ENCODE results near the gene MYO6.
A peak's percentile ranks its signal among the peaks of the same experiment; 100 is the strongest.

The MYO6 gene

GRCh38 chr6:75906871-75907270 is 157.8 kb downstream of the MYO6 start:
- H3K4me1 ChIP-seq (ENCODE audit: low read length) = peaks cover 19% of the 10 kb centered on the region
- H3K27me3 ChIP-seq (ENCODE audit: low read depth, low read length) = no peaks in the 10 kb centered on the region
- no peaks in the 10 kb centered on the region for H4K20me1 ChIP-seq (ENCODE audit: insufficient read depth, low read length)
- H3K27ac ChIP-seq (ENCODE audit: low read length) = peak overlapping the region; percentile 60; the same call in 1 of the 2 replicates
- TF ChIP-seq CTCF (IDR thresholded peaks at IDR 0.05; ENCODE audit: low read depth, low read length) (no peak), EZH2phosphoT487 (IDR thresholded peaks at IDR 0.05; ENCODE audit: low read depth) (no peak)
- H3K4me2 ChIP-seq (ENCODE audit: low read length) = peak overlapping the region; percentile 53; the same call in 1 of the 2 replicates
- no peak overlapping the region for H2AFZ ChIP-seq (ENCODE audit: low read depth, low read length)
- H3K79me2 ChIP-seq (ENCODE audit: low read length) = no peaks in the 10 kb centered on the region
- H3K9ac ChIP-seq (ENCODE audit: low read length) = no peak overlapping the region; the same call in 1 of the 2 replicates
- no peaks in the 10 kb centered on the region for H3K9me3 ChIP-seq (ENCODE audit: insufficient read depth, low read length)
- H3K36me3 ChIP-seq (replicated peaks; ENCODE audit: low read depth, low read length) = no peaks in the 10 kb centered on the region
- H3K4me3 ChIP-seq (ENCODE audit: low read length) = no peak overlapping the region

- Histone ChIP-seq H3K79me2 (ENCODE audit: low read length) (no peaks in the 10 kb centered on the region), H4K20me1 (ENCODE audit: insufficient read depth, low read length) (no peaks in the 10 kb centered on the region), H3K27ac (ENCODE audit: low read length) (peak overlapping the region; percentile 60), H2AFZ (ENCODE audit: low read depth, low read length) (peak overlapping the region; percentile 36; the same call in 1 of the 2 replicates), H3K9ac (ENCODE audit: low read length) (no peak overlapping the region), H3K9me3 (ENCODE audit: insufficient read depth, low read length) (no peaks in the 10 kb centered on the region), H3K36me3 (replicated peaks; ENCODE audit: low read depth, low read length) (no peaks in the 10 kb centered on the region), H3K4me1 (ENCODE audit: low read length) (peaks cover 24% of the 10 kb centered on the region), H3K27me3 (ENCODE audit: low read depth, low read length) (no peaks in the 10 kb centered on the region), H3K4me2 (ENCODE audit: low read length) (peak overlapping the region; percentile 53), H3K4me3 (ENCODE audit: low read length) (peak overlapping the region; percentile 7; the same call in 1 of the 2 replicates)
- TF ChIP-seq EZH2phosphoT487 (IDR thresholded peaks at IDR 0.05; ENCODE audit: low read depth) (no peak), CTCF (IDR thresholded peaks at IDR 0.05; ENCODE audit: low read depth, low read length) (no peak)
Measured at GRCh38 chr6:75907444-75907843, 158.4 kb downstream of the MYO6 start.

GRCh38 chr6:75913040-75913439 is 164.0 kb downstream of the MYO6 start:
- H3K4me1 ChIP-seq (ENCODE audit: low read length) = peaks cover 9% of the 10 kb centered on the region
- no peak overlapping the region for H3K9ac ChIP-seq (ENCODE audit: low read length)
- H3K9me3 ChIP-seq (ENCODE audit: insufficient read depth, low read length) = no peaks in the 10 kb centered on the region
- H3K79me2 ChIP-seq (ENCODE audit: low read length) = no peaks in the 10 kb centered on the region
- H4K20me1 ChIP-seq (ENCODE audit: insufficient read depth, low read length) = no peaks in the 10 kb centered on the region
- no peak overlapping the region for H3K4me2 ChIP-seq (ENCODE audit: low read length)
- H2AFZ ChIP-seq (ENCODE audit: low read depth, low read length) = no peak overlapping the region
- no peaks in the 10 kb centered on the region for H3K27me3 ChIP-seq (ENCODE audit: low read depth, low read length)
- no peak overlapping the region for H3K4me3 ChIP-seq (ENCODE audit: low read length)
- no peaks in the 10 kb centered on the region for H3K36me3 ChIP-seq (replicated peaks; ENCODE audit: low read depth, low read length)
- TF ChIP-seq EZH2phosphoT487 (IDR thresholded peaks at IDR 0.05; ENCODE audit: low read depth) (no peak), CTCF (IDR thresholded peaks at IDR 0.05; ENCODE audit: low read depth, low read length) (no peak)
- H3K27ac ChIP-seq (ENCODE audit: low read length) = no peak overlapping the region

- H4K20me1 ChIP-seq (ENCODE audit: insufficient read depth, low read length) = no peaks in the 10 kb centered on the region
- H2AFZ ChIP-seq (ENCODE audit: low read depth, low read length) = no peak overlapping the region
- no peaks in the 10 kb centered on the region for H3K9me3 ChIP-seq (ENCODE audit: insufficient read depth, low read length)
- no peaks in the 10 kb centered on the region for H3K79me2 ChIP-seq (ENCODE audit: low read length)
- H3K27ac ChIP-seq (ENCODE audit: low read length) = no peak overlapping the region
- TF ChIP-seq EZH2phosphoT487 (IDR thresholded peaks at IDR 0.05; ENCODE audit: low read depth) = no peak
- no peaks in the 10 kb centered on the region for H3K27me3 ChIP-seq (ENCODE audit: low read depth, low read length)
- no peaks in the 10 kb centered on the region for H3K36me3 ChIP-seq (replicated peaks; ENCODE audit: low read depth, low read length)
- H3K4me2 ChIP-seq (ENCODE audit: low read length) = no peak overlapping the region
- peaks cover 24% of the 10 kb centered on the region for H3K4me1 ChIP-seq (ENCODE audit: low read length)
- H3K9ac ChIP-seq (ENCODE audit: low read length) = no peak overlapping the region
- no peak overlapping the region for H3K4me3 ChIP-seq (ENCODE audit: low read length)
Measured at GRCh38 chr6:75922226-75922625, 173.2 kb downstream of the MYO6 start.
